ENCODE measurements around the gene MEST.
"Not testable (repeated sequence)": the region's sequence is repeated elsewhere in the genome, so short reads cannot be mapped to it uniquely, and the experiment has no call there.

The MEST gene

DNA sequence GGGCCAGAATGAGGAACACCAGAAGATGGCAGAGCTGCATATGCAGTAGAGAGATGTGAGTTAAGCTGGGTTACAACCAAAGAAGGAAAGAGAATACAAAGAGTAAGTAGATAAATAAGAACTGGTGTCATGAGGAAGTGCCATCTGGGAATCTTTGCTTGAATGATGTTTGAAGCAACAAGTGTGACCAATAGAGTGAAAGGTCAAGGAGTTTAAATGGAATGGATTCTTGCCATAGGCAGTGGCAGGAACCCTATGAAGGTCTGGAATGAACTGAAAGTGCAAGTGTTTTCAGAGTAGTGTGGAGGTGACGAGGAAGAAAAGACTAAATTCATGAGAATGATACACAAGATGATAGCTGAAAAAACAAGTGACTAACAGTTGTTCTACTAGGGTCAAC is 21.6 kb downstream of the MEST start:
- TF ChIP-seq, protein P1, sequence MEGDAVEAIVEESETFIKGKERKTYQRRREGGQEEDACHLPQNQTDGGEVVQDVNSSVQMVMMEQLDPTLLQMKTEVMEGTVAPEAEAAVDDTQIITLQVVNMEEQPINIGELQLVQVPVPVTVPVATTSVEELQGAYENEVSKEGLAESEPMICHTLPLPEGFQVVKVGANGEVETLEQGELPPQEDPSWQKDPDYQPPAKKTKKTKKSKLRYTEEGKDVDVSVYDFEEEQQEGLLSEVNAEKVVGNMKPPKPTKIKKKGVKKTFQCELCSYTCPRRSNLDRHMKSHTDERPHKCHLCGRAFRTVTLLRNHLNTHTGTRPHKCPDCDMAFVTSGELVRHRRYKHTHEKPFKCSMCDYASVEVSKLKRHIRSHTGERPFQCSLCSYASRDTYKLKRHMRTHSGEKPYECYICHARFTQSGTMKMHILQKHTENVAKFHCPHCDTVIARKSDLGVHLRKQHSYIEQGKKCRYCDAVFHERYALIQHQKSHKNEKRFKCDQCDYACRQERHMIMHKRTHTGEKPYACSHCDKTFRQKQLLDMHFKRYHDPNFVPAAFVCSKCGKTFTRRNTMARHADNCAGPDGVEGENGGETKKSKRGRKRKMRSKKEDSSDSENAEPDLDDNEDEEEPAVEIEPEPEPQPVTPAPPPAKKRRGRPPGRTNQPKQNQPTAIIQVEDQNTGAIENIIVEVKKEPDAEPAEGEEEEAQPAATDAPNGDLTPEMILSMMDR (conservative IDR thresholded peaks at IDR 0.05), result no peak
- H3K27ac ChIP-seq, result no peak overlapping the region

DNA sequence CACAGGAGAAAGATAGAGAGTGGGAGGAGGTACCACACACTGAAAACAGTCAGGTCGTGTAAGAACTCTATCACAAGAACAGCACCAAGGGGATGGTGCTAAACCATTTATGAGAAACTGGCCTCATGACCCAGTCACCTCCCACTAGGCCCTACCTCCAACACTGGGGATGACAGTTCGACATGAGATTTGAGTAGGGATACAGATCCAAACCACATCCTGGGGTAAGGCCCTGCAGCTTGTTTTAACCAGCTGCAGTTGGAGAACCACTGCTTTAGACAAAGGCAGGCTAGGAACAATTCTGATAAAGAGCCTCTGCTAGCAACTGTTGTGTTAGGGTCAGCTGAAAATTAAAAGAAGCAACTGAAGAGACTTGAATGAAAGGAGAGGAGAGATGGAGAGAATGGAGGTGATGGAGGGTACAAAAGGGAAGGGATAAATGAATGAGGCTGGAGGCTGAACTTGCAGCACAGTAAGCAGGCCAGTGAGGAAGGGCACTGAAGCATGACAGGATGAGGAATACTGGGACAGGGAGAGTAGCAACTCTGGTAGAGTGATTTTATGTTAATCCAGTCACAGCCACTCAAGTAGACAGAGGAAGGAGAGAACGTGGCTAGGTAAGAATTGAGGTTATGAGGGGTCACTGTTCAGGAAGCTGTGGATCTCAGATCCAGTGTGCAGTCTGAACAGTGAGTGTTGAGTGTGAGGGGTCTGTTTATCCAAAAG is 23.6 kb downstream of the MEST start:
- no peak overlapping the region for H3K27ac ChIP-seq
- TF ChIP-seq, protein P1 (conservative IDR thresholded peaks at IDR 0.05), result no peak

DNA sequence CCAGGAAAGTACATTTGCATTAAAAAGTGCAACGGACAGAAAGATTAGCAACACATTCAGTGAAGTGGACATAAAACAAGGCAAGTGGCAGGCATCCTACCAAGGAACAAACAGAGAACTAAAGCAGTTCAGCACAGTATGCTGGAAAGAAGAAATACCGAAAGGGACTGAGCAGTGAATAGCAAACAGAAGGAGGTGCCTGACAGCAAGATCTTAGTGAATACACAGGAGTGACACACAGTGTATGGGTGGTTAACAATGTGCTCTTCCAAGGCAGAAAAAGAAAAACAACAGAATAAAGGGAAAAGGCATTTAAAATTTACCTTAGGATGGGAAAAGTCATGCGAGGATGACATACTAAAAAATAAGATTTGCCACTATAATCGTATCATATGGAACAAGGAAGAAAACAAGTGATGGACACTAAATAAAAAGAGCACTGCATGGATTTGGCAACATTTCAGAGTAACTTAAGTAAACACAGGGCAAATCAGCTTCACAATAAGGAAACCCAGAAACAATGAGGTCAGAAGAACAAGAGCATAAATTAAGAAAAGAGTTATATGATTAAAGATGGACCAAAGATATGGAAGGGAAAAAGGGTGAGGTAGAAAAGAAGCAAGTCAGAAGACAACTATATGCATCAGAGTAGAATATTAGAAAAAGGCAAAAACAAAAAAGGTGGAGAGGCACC is 29.5 kb downstream of the MEST start:
- H3K27ac ChIP-seq, result peak overlapping the region; percentile 46
- TF ChIP-seq, protein P1 (conservative IDR thresholded peaks at IDR 0.05), result no peak

DNA sequence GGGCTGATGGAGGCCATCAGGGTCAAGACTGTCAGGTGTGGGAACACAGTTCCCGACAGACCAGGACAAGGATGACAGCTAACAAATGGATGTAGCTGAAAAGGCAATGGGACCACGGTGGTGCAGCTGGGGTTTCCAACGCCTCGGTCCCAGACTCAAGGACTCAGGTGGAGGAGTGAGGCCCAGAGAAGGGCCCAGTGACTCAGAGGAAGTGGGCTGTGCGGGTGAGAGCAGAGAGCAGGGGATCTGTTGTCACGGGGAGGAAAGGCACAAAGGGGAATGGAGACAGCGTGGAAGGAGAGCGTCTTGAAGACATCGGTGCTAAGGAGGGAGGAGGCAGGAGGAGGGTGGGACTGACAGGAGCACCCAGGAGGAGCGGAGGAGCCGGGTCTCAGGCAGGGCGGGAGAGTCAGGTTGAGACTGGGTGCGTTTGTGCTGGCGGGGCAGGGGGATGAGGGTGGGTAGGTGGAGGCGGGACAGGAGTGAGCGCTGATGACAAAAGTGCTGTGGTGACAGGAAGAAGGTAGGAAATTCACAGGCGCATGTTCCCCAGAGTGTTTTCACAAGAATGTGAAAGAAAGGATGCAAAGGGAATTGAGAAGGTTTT is 31.7 kb downstream of the MEST start:
- H3K27ac ChIP-seq, result not testable (repeated sequence)

GRCh38 chr7:130524628-130525027 is 32.7 kb downstream of the MEST start:
- TF ChIP-seq, protein P1 (conservative IDR thresholded peaks at IDR 0.05), result no peak

GRCh38 chr7:130527752-130528355 is 36.0 kb downstream of the MEST start:
- H3K27ac ChIP-seq, result not testable (repeated sequence)

More at GRCh38 chr7:130524628-130525027, 32.7 kb downstream of the MEST start:
- no peak overlapping the region for H3K27ac ChIP-seq

- H3K27ac ChIP-seq, result no peak overlapping the region
Measured at GRCh38 chr7:130529417-130529816, 37.5 kb downstream of the MEST start.

GRCh38 chr7:130537894-130538293 is 46.0 kb downstream of the MEST start:
- not testable (repeated sequence) for H3K27ac ChIP-seq

More at GRCh38 chr7:130529417-130529816, 37.5 kb downstream of the MEST start:
- TF ChIP-seq, protein P1 (conservative IDR thresholded peaks at IDR 0.05), result no peak

- H3K27ac ChIP-seq, result not testable (repeated sequence)
Measured at GRCh38 chr7:130541287-130541686, 49.4 kb downstream of the MEST start.

- H3K27ac ChIP-seq, result not testable (repeated sequence)
Measured at GRCh38 chr7:130542297-130542696, 50.4 kb downstream of the MEST start.
